ENCODE results near the gene NR4A1.
A peak's percentile ranks its signal among the peaks of the same experiment; 100 is the strongest.

NR4A1 gene

DNA sequence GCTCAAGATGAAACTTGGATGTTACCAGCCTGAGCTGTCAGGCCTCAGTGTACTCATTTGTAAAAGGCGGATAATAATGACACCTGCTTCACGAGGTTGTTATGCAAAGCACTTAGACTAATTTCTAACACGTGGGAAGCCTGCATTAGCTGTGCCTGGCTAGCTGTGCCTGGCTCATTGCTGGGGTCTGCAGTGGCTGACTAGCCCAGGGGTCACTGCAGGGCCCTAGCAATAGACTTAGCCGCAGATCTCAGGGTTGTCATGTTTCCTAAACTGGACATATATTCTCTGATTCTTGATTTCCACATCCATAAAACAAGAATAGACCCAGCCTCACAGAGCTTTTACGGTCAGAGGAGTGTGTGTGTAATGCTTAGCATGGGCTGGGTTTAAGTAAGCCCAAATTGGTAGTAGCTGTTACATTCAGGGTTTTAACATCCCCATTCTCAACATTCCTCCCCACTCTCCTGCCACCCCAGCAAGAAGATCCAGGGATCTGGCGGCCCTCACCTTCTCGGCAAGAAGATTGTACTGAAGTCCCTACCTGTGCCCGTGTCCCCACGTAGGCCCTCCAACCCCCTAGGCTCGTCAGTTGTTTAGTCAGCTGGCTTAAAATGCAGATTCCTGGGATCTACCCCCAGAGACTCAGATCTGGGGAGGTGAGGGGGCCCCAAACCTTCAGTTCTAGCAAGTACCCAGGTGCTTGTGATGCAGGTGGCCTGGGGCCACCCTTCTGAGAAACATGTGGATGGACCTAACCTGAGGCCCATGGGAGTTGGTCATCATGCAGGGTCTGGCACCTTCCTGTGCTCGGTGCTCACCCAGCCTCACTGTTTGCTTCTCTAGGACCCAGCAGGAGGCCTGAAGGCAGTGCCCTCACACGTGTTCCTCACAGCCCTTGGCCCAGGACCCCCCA lies 8.6 kb downstream of the NR4A1 start:
- DNase-seq = no peak

DNA sequence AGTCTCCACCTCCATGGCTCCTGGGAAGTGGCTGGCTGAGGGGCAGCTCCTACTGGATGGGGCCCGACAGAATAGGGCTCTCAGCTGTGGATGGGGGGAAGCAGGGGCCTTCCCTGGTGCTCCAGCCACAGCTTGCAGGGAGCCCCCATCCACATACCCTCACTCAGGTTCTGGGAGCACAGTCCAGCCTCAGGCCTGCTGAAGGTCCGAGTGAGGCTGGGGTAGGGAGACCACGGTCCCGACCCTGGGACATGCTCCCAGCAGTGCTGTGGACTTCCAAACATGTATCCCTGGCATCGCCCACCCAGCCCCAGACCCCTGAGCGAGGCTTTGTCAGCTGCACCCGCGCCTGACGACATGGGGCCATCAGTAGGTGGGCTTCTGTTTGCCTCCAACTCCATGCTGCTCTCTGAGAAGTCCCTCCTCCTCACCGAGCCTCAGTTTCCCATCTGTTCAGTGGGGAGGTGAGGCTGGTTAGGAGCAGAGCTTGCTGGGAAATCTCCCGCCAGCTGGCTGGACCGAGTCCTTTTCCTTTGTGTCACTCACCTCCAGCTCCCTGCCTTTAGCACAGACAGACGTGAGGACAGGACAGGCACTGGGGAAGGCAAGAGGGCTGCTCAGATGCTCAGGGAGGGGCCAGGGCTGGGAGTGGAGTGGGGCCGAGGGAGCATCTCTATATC lies 9.4 kb downstream of the NR4A1 start:
- no peak for DNase-seq

DNA sequence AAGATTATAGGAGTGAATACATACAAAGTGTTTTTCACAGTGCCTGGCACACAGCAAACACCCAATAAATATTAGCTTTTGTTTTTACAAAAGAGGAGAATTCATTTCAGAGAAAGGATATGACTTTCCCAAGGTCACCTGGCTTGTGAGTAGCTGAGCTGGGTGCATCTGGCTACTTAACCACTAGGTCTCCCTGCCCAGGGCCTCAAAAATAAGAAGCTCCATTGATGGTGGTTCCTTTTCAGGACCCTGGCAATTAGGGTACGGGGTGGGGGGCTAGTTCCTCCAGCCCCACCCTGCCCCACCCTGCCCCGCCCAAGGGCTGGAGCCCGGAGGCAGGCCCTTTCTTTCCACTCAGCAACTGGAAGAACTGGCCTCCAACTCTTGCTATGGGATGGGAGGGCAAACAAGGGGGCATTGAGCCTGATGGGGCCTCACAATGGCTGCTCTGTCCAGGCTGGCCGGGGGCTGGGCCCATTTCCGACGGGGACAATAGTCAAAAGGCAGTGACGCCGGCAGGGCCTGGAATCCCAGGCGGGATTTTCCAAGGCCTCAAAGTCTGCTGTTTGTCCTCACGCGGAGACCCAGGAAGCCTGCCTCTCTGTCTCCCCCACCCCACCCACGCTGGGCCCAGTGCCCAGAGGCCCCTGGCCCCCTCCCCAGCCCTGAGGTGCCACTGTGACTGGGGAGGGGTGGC lies 10.4 kb downstream of the NR4A1 start:
- DNase-seq = no peak

GRCh38 chr12:52062167-52063081 lies 11.2 kb downstream of the NR4A1 start:
- no peak for DNase-seq

DNA sequence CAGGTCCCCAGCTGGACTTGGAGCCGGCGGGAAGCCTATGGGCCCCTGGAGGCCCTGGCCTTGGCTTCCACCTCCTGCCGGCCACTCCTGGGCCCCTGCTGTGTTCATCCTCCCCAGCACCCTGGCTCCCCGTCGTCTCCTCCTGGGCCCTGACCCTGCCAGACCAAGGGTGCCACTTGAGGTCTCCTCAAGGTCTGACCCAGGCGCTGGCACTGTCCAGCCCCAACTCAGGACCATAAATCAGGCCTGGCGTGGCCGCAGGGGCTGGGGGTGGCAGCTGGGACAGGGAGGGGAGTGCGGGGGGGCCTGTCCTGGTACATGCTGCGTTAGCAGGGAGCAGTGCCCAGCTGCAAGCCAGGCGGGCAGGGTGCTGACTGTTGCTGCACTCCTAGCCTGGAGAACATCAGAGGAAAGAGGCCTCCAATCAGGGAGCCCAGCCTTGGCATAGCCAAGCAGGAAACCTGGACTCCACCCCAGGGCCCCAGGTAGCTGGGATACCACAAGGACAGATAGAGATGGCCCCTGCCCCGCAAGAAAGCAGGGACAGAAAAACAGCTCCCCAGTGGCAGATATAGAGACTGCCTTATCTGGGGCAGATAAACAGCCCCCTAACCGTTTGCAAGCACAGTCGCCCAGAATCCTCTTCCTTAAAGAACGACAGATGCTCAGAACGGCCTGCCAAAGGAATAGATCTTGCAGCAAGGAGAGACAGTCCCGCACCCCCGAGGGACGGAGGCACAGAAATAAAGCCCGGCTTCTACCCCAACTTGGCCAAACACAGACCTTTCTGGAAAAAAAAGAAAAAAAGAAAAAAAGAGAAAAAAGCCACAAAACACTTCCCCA lies 12.1 kb downstream of the NR4A1 start:
- no peak for DNase-seq

- no peak for DNase-seq
Observed at GRCh38 chr12:52063981-52064649, 12.9 kb downstream of the NR4A1 start.

DNA sequence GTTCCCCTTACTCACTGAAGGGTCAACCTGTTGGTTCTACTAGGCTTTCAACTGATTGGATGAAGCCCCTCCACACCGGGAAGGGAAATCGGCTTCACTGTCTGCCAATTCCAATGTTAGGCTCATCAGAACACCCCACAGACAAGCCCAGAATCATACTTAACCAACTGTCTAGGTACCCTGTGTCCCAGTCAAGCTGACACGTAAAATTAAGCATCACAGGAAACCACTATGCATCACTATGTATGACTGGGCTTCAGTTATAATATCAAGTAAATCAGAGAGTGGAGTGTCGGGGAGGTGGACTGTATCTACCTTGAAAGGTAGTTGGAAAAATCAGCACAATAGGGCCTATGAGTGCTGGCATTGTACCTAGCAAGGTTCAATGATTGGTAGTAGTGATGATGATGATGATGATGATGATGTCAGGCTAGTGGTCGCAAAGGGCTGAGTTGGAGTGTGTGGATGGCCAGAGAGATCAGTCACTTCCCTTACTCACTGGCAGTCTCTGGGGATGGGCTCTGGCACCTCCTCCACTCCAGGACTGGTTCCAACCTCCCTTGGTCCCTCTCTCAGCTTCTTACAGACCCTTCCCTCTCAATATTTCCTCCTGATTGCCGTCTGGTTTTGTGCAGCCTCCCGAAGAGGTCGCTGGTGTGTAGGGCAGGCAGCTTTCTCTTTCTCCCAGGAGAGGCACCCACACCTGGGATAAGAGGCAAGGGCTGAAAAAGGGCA lies 15.3 kb downstream of the NR4A1 start:
- DNase-seq = no peak

- DNase-seq = no peak
Observed at GRCh38 chr12:52067081-52067374, 15.8 kb downstream of the NR4A1 start.

- DNase-seq = peak; percentile 92
Observed at GRCh38 chr12:52069327-52070184, 18.3 kb downstream of the NR4A1 start, which contains the start of gene ATG101. Gene ATG101 (plus strand): TSS chr12:52069978. CDS start chr12:52073651, 3,673 bp downstream.

GRCh38 chr12:52070185-52070925 lies 19.1 kb downstream of the NR4A1 start:
- DNase-seq = no peak

DNA sequence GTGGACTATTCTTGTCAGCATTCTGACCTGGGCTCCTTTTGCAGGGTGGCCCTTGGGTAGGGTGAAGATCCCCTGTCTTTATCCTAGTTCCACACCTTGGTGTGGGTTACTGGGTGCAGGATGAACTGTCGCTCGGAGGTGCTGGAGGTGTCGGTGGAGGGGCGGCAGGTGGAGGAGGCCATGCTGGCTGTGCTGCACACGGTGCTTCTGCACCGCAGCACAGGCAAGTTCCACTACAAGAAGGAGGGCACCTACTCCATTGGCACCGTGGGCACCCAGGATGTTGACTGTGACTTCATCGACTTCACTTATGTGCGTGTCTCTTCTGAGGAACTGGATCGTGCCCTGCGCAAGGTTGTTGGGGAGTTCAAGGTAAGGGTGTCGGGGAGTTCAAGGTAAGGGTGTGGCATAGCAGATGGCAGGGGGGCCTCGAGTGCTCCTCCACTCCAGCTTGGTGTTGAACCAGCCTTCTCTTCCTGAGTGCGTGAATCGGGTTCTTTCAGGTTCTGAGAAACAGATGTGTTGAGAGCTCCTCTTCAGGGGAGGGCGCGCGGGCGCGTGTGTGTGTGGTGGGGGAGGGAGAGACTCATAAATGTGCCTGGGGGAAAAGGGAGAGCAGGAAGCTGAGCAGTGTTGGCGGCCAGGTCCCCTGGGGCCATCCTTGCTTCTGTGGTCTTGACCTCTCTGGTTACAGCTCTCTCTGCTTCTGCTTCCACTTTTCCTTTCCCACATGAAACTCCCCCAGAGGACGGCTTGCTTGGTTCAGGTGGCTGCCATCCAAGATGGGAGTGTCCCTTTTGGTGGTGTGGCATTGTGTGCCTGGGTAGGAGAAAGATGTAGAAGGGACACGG lies 22.5 kb downstream of the NR4A1 start:
- DNase-seq = no peak

- DNase-seq = no peak
Observed at GRCh38 chr12:52074971-52075724, 23.9 kb downstream of the NR4A1 start.

- DNase-seq = no peak
Observed at GRCh38 chr12:52076811-52077210, 25.6 kb downstream of the NR4A1 start.

DNA sequence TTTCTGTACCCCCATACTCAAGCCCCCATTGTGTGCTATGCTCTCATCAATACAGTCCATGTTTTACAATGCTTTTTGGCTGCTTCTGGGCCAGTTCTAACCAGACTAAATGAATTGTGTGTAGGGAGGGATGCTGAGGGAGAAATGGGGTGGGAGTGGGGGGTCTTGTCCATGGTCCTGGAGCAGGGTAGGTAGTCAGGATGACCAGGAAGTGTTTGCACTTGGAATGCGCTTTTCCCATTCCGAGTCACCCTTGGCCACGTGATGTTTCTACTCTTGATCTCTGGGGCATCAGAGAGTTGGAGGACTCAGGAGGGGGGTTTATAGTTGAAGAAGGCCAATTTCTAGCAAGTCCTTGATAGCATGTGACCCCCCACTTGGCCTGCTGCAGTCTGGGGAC lies 27.0 kb downstream of the NR4A1 start:
- no peak for DNase-seq

DNA sequence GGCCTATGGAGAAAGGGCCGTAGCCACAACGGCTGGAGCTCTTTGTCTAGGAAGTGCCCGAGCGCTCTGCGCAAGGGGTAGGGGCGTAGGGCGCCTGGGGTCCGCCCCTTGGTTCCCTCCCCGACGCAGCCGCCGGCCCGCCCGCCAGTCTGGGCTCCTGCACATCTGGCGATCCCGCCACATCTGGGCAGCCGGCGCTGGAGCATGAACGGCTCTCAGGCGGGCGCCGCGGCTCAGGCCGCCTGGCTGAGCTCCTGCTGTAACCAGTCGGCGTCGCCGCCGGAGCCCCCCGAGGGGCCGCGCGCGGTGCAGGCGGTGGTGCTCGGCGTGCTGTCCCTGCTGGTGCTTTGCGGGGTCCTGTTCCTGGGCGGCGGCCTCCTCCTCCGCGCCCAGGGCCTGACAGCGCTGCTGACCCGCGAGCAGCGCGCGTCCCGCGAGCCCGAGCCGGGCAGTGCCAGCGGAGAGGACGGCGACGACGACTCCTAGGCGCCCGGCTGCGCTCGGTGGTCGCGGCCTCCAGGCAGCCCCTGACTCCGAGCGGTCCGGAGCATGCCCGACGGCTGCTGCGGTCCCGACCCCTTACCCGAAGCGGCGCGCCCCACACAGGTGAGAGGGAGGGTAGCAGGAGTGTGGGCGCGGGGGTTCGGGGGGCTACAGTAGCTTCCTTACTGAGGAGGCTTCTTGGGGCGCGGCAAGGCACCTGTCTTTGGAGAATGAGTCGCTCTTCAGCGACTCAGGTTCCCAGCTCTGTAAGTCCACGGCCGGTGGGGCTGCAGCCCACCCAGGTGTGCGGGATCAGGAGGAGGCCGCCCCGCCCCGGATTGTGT lies 28.5 kb downstream of the NR4A1 start, which contains the start of gene SMIM41:
SMIM41 (plus strand) TSS at position 129 of the 827 bp plus-strand sequence; CDS start at position 205, 76 bp downstream.
- no peak for DNase-seq

Measured in amniotic stem cell (primary cell).